CD4-positive, alpha-beta T cell (primary cell): ENCODE results near the gene APBB3. TPM values are rescaled to one million over a fixed set of nuclear protein-coding genes. Genes with fewer than 3 reads are reported as not detected.

Experiments
- ATAC-seq: fragments of 200-7000 bp; cut with Tn5 transposase; one replicate; pipeline ENCODE4 v1.10.0; 2022; ENCODE audit warnings: mild to moderate bottlenecking; ENCODE audit not compliant: poor library complexity
- CTCF ChIA-PET: fragments of 350-600 bp; sonication (Branson Sonifier 250); formaldehyde crosslinking; loops from one replicate; lab custom pipeline; 2021; ENCODE audit warnings: antibody characterized with exemption, inconsistent platforms; lab: Charles Lee
- POLR2A ChIA-PET: fragments of 350-600 bp; sonication (Branson Sonifier 250); formaldehyde crosslinking; loops from one replicate; lab custom pipeline; 2021; ENCODE audit warnings: antibody characterized with exemption, inconsistent platforms; lab: Charles Lee
- DNase-seq, 14 experiments: peaks; one replicate each; pipeline ENCODE4 v3.0.0-alpha.2; 2013 to 2020; ENCODE audit warnings: mixed read lengths in 2 of 14
- H3K27ac ChIP-seq, 2 donors: one replicate each; pipeline versions ENCODE4 v1.5.1 to v1.7.0; 2013; ENCODE audit warnings: low read length in 2 of 2, low read depth in 1 of 2, mild to moderate bottlenecking in 1 of 2
- H3K27me3 ChIP-seq, 2 experiments: 1 replicate in 1 of 2; 2 replicates in 1 of 2; pipeline versions ENCODE4 v1.6.1 to v1.7.0; 2013; ENCODE audit warnings: low read length in 2 of 2, control low read depth in 1 of 2, mild to moderate bottlenecking in 1 of 2, moderate library complexity in 1 of 2; ENCODE audit not compliant: insufficient read depth in 2 of 2, control insufficient read depth in 1 of 2
- H3K36me3 ChIP-seq: one replicate; pipeline ENCODE4 v1.6.1; 2013; ENCODE audit warnings: low read length, control low read depth; ENCODE audit not compliant: insufficient read depth
- H3K4me1 ChIP-seq: one replicate; pipeline ENCODE4 v1.6.1; 2013; ENCODE audit warnings: low read length, control low read depth; ENCODE audit not compliant: insufficient read depth
- H3K4me3 ChIP-seq: one replicate; pipeline ENCODE4 v1.5.1; 2013; ENCODE audit warnings: mild to moderate bottlenecking, low read length, moderate library complexity
- H3K9me3 ChIP-seq, 2 experiments: 1 replicate in 1 of 2; 2 replicates in 1 of 2; pipeline versions ENCODE4 v1.6.1 to v1.7.0; 2013; ENCODE audit warnings: low read length in 2 of 2, mild to moderate bottlenecking in 2 of 2, control low read depth in 1 of 2, moderate library complexity in 1 of 2; ENCODE audit not compliant: control insufficient read depth in 1 of 2, insufficient read depth in 1 of 2
- H3K27ac Mint-ChIP-seq: one replicate; pipeline ENCODE4 v1.8.0; 2020; ENCODE audit warnings: mixed read lengths
- H3K27me3 Mint-ChIP-seq: one replicate; pipeline ENCODE4 v1.8.0; 2021; ENCODE audit warnings: mixed read lengths
- H3K36me3 Mint-ChIP-seq: one replicate; pipeline ENCODE4 v1.8.0; 2021; ENCODE audit warnings: low read depth, mixed read lengths
- H3K4me1 Mint-ChIP-seq: one replicate; pipeline ENCODE4 v1.8.0; 2021; ENCODE audit warnings: low read depth, mixed read lengths
- H3K4me3 Mint-ChIP-seq: one replicate; pipeline ENCODE4 v1.8.0; 2020; ENCODE audit warnings: mild to moderate bottlenecking, mixed read lengths
- H3K9me3 Mint-ChIP-seq: one replicate; pipeline ENCODE4 v1.8.0; 2020; ENCODE audit warnings: mixed read lengths
- CTCF ChIP-seq: fragments of 200-600 bp; IDR thresholded peaks from one replicate; pipeline ENCODE4 v1.8.0; 2022; ENCODE audit warnings: antibody characterized with exemption, mild to moderate bottlenecking
- intact Hi-C, 2 experiments: fragments of 100-400 bp; cut with DNase I in 1 of 2; cut with micrococcal nuclease in 1 of 2; formaldehyde crosslinking; loops; one replicate each; pipeline versions ENCODE4 v1.15.1 to v1.9.0; 2023 to 2025; cut with DNase I, micrococcal nuclease
- total RNA-seq, 174 experiments: library from RNA in 2 of 174; stranded (reverse) in 2 of 174; gene quantifications; one replicate each; pipeline ENCODE4 v1.2.3 and lab custom pipeline; 2021 to 2026

APBB3 gene
- total RNA-seq, 2 experiments from 2014 or later: 56.6 to 61.5 TPM

DNA sequence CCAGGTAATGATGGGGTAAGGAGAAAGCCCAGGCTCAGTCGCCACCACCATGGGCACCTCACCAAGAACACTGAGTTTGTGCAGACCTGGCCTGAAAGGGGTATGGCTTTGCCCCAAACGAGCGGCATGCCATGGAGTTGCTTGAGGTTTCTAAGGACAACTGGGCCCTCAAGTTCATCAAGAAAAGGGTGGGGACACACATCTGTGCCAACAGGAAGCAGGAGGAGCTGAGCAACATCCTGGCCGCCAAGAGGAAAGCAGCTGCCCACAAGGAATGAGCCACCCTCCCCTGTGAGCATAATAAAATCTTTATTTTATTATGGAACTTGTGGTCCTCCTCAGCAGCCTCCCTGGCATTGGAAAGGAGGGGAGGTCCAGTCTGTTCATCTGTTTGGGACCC, 44.7 kb upstream of the APBB3 start:
- CTCF ChIA-PET: interaction anchor here (1.5 kb wide), 1 partner anchor 62 kb away, joined by 4 read pairs; the partner anchor contains the start of gene EIF4EBP3
- Histone ChIP-seq H3K4me1 (peaks cover 7% of the 10 kb centered on the region), H3K36me3 (no peaks in the 10 kb centered on the region), H3K27ac (no peak overlapping the region), H3K4me3 (no peak overlapping the region), H3K27me3 (no peaks in the 10 kb centered on the region), H3K9me3 (no peaks in the 10 kb centered on the region)
- H3K27ac Mint-ChIP-seq: no peak overlapping the region
- TF ChIP-seq CTCF: no peak
- H3K27me3 Mint-ChIP-seq: peaks cover 22% of the 10 kb centered on the region
- H3K4me1 Mint-ChIP-seq: peaks cover 8% of the 10 kb centered on the region
- no peak overlapping the region for H3K4me3 Mint-ChIP-seq
- intact Hi-C loops: no loop called here
- DNase-seq (peak in 1 of 14 experiments; percentile 45), ATAC-seq (no peak)
- POLR2A ChIA-PET: interaction anchor here (0.7 kb wide), 1 partner anchor 101 kb away, joined by 5 read pairs; no protein-coding TSS in a partner anchor
- H3K36me3 Mint-ChIP-seq: no peaks in the 10 kb centered on the region
- no peaks in the 10 kb centered on the region for H3K9me3 Mint-ChIP-seq

- DNase-seq (no peak), ATAC-seq (no peak)
- Mint-ChIP-seq H3K27ac (no peak overlapping the region), H3K9me3 (no peaks in the 10 kb centered on the region), H3K36me3 (no peaks in the 10 kb centered on the region), H3K4me3 (no peak overlapping the region), H3K4me1 (peaks cover 8% of the 10 kb centered on the region), H3K27me3 (peaks cover 22% of the 10 kb centered on the region)
- Histone ChIP-seq H3K27me3 (no peaks in the 10 kb centered on the region), H3K4me1 (peaks cover 7% of the 10 kb centered on the region), H3K36me3 (no peaks in the 10 kb centered on the region), H3K9me3 (no peaks in the 10 kb centered on the region), H3K27ac (no peak overlapping the region), H3K4me3 (no peak overlapping the region)
- intact Hi-C loops: no loop called here
- ChIA-PET POLR2A (no interaction called here), CTCF (interaction anchor here (0.6 to 1.5 kb wide), 3 partner anchors 13 to 61 kb away, joined by 3 to 4 read pairs (median 3); partner anchors contain the start of gene EIF4EBP3)
- no peak for TF ChIP-seq CTCF
Observed at GRCh38 chr5:140608722-140609121, 44.3 kb upstream of the APBB3 start.

- no peak overlapping the region for H3K4me3 Mint-ChIP-seq
- ChIA-PET CTCF (interaction anchor here (0.7 kb wide), 1 partner anchor 57 kb away, joined by 3 read pairs; no protein-coding TSS in a partner anchor), POLR2A (no interaction called here)
- Histone ChIP-seq H3K27ac (no peak overlapping the region), H3K4me1 (peaks cover 7% of the 10 kb centered on the region), H3K9me3 (no peaks in the 10 kb centered on the region), H3K4me3 (no peak overlapping the region), H3K27me3 (no peaks in the 10 kb centered on the region), H3K36me3 (no peaks in the 10 kb centered on the region)
- ATAC-seq (no peak), DNase-seq (no peak)
- intact Hi-C loops: no loop called here
- TF ChIP-seq CTCF: no peak
- no peaks in the 10 kb centered on the region for H3K9me3 Mint-ChIP-seq
- H3K36me3 Mint-ChIP-seq: no peaks in the 10 kb centered on the region
- no peak overlapping the region for H3K27ac Mint-ChIP-seq
- H3K27me3 Mint-ChIP-seq: peaks cover 13% of the 10 kb centered on the region
- H3K4me1 Mint-ChIP-seq: peaks cover 7% of the 10 kb centered on the region
Observed at GRCh38 chr5:140607031-140607430, 42.6 kb upstream of the APBB3 start.
